Midbrain (tissue), 1 donor: Measurements from ENCODE around the gene AFF3.

ENCODE experiments used
- DNase-seq: peaks from one replicate; lab custom pipeline; 2025; lab: John Stamatoyannopoulos, UW

Gene AFF3

GRCh38 chr2:100041946-100042345 lies 100.4 kb downstream of the AFF3 start:
- no peak for DNase-seq

- DNase-seq: peak; percentile 5
Measured at GRCh38 chr2:100041385-100041784, 101.0 kb downstream of the AFF3 start.

GRCh38 chr2:100040906-100041305 lies 101.5 kb downstream of the AFF3 start:
- DNase-seq: no peak

- DNase-seq: no peak
Measured at GRCh38 chr2:100039291-100039980, 103.0 kb downstream of the AFF3 start.

- DNase-seq: no peak
Measured at GRCh38 chr2:100038011-100038410, 104.4 kb downstream of the AFF3 start.

GRCh38 chr2:100036793-100037192 lies 105.6 kb downstream of the AFF3 start:
- DNase-seq: no peak

- DNase-seq: no peak
Measured at GRCh38 chr2:100036026-100036425, 106.4 kb downstream of the AFF3 start.

- no peak for DNase-seq
Measured at GRCh38 chr2:100034431-100034830, 108.0 kb downstream of the AFF3 start.

- DNase-seq: no peak
Measured at GRCh38 chr2:100033976-100034375, 108.4 kb downstream of the AFF3 start.

GRCh38 chr2:100031604-100032003 lies 110.8 kb downstream of the AFF3 start:
- DNase-seq: no peak

GRCh38 chr2:100029460-100029859 lies 112.9 kb downstream of the AFF3 start:
- DNase-seq: no peak

GRCh38 chr2:100021791-100022340 lies 120.5 kb downstream of the AFF3 start:
- no peak for DNase-seq

GRCh38 chr2:100019499-100019898 lies 122.9 kb downstream of the AFF3 start:
- no peak for DNase-seq

GRCh38 chr2:100018341-100019193 lies 123.8 kb downstream of the AFF3 start:
- DNase-seq: no peak

- DNase-seq: no peak
Measured at GRCh38 chr2:100017633-100018032, 124.8 kb downstream of the AFF3 start.

GRCh38 chr2:100016756-100017155 lies 125.6 kb downstream of the AFF3 start:
- no peak for DNase-seq

GRCh38 chr2:100015849-100016248 lies 126.5 kb downstream of the AFF3 start:
- no peak for DNase-seq

- DNase-seq: no peak
Measured at GRCh38 chr2:100013892-100014677, 128.3 kb downstream of the AFF3 start.

- DNase-seq: no peak
Measured at GRCh38 chr2:100012561-100012960, 129.8 kb downstream of the AFF3 start.

- DNase-seq: no peak
Measured at GRCh38 chr2:100011272-100011731, 131.1 kb downstream of the AFF3 start.

GRCh38 chr2:100010606-100011005 lies 131.8 kb downstream of the AFF3 start:
- DNase-seq: no peak

GRCh38 chr2:100009743-100010142 lies 132.6 kb downstream of the AFF3 start:
- no peak for DNase-seq
